HG03103 (cell line): Measurements from ENCODE around the gene CCDC33.

Source experiments
- ATAC-seq: cut with Tn5 transposase; IDR thresholded peaks from one replicate; pipeline ENCODE4 v1.9.1; 2021; ENCODE audit warnings: low read depth; ENCODE audit not compliant: unreplicated experiment

Gene CCDC33

GRCh38 chr15:74208496-74208895 is 27.6 kb upstream of the CCDC33 start:
- ATAC-seq, result no peak

GRCh38 chr15:74208901-74209559 is 27.1 kb upstream of the CCDC33 start:
- ATAC-seq, result no peak

- ATAC-seq, result no peak
Measured at GRCh38 chr15:74209560-74209958, 26.6 kb upstream of the CCDC33 start.

- ATAC-seq, result no peak
Measured at GRCh38 chr15:74209997-74210671, 26.0 kb upstream of the CCDC33 start.

- no peak for ATAC-seq
Measured at GRCh38 chr15:74210729-74211128, 25.4 kb upstream of the CCDC33 start.

- no peak for ATAC-seq
Measured at GRCh38 chr15:74211656-74212055, 24.5 kb upstream of the CCDC33 start.

- ATAC-seq, result no peak
Measured at GRCh38 chr15:74212494-74212893, 23.6 kb upstream of the CCDC33 start.

- ATAC-seq, result no peak
Measured at GRCh38 chr15:74213858-74214284, 22.3 kb upstream of the CCDC33 start.

GRCh38 chr15:74214324-74215021 is 21.7 kb upstream of the CCDC33 start:
- no peak for ATAC-seq

GRCh38 chr15:74215958-74216357 is 20.2 kb upstream of the CCDC33 start:
- no peak for ATAC-seq

- ATAC-seq, result no peak
Measured at GRCh38 chr15:74216949-74217348, 19.2 kb upstream of the CCDC33 start.

- no peak for ATAC-seq
Measured at GRCh38 chr15:74217907-74218885, 17.9 kb upstream of the CCDC33 start.

- no peak for ATAC-seq
Measured at GRCh38 chr15:74220475-74221248, 15.5 kb upstream of the CCDC33 start.

- no peak for ATAC-seq
Measured at GRCh38 chr15:74221399-74222239, 14.5 kb upstream of the CCDC33 start.

GRCh38 chr15:74222240-74223119 is 13.6 kb upstream of the CCDC33 start:
- no peak for ATAC-seq

- ATAC-seq, result no peak
Measured at GRCh38 chr15:74225928-74226327, 10.2 kb upstream of the CCDC33 start.

GRCh38 chr15:74226761-74227540 is 9.2 kb upstream of the CCDC33 start:
- no peak for ATAC-seq
